ENCODE results near the gene ARFIP1. TPM values are rescaled to one million over a fixed set of nuclear protein-coding genes. Genes with fewer than 3 reads are reported as not detected.

Gene ARFIP1
- total RNA-seq, 4 donors from 2014 or later: 34.3 to 45.1 (median 42.1) TPM

- H3K27ac ChIP-seq: peak overlapping the region; percentile 62 to 89 (median 84)
- peak; percentile 61 to 62 for DNase-seq
- WGBS, 2 donors: 33 to 50% methylated on average over 3 of the region's 3 CpGs
- no peak overlapping the region for H3K4me3 ChIP-seq (replicated peaks in 1 of 3)
- H3K36me3 ChIP-seq: no peaks in the 10 kb centered on the region
- TF ChIP-seq CTCF (IDR thresholded peaks at IDR 0.05): no peak
- TF ChIP-seq POLR2A (IDR thresholded peaks at IDR 0.05): no peak
- no peaks in the 10 kb centered on the region for H3K27me3 ChIP-seq
- intact Hi-C loops (cut with DNase I): no loop called here
- no peaks in the 10 kb centered on the region for H3K9me3 ChIP-seq
- peaks cover 12 to 16% of the 10 kb centered on the region in 2 donors for H3K4me1 ChIP-seq
Measured at GRCh38 chr4:152917543-152918395, 138.0 kb downstream of the ARFIP1 start.

- no peaks in the 10 kb centered on the region for H3K27me3 ChIP-seq
- peaks cover 12 to 16% of the 10 kb centered on the region in 2 donors for H3K4me1 ChIP-seq
- no peak for DNase-seq
- intact Hi-C loops (cut with DNase I): no loop called here
- WGBS, 2 donors: 95 to 96% methylated on average over 2 of the region's 2 CpGs
- H3K36me3 ChIP-seq: no peaks in the 10 kb centered on the region
- TF ChIP-seq CTCF (IDR thresholded peaks at IDR 0.05) (no peak), POLR2A (IDR thresholded peaks at IDR 0.05) (no peak)
- H3K4me3 ChIP-seq (replicated peaks in 1 of 3): no peak overlapping the region
- no peaks in the 10 kb centered on the region for H3K9me3 ChIP-seq
- H3K27ac ChIP-seq: no peak overlapping the region
Measured at GRCh38 chr4:152919826-152920225, 140.1 kb downstream of the ARFIP1 start.

GRCh38 chr4:152920768-152921167 lies 141.0 kb downstream of the ARFIP1 start:
- no peaks in the 10 kb centered on the region for H3K9me3 ChIP-seq
- 43 to 67% methylated on average over 1 of the region's 1 CpG for WGBS, 2 donors
- H3K27ac ChIP-seq: no peak overlapping the region
- intact Hi-C loops (cut with DNase I): no loop called here
- peaks cover 12 to 16% of the 10 kb centered on the region in 2 donors for H3K4me1 ChIP-seq
- no peak for DNase-seq
- H3K36me3 ChIP-seq: no peaks in the 10 kb centered on the region
- no peak for TF ChIP-seq POLR2A (IDR thresholded peaks at IDR 0.05)
- TF ChIP-seq CTCF (IDR thresholded peaks at IDR 0.05): no peak
- no peaks in the 10 kb centered on the region for H3K27me3 ChIP-seq
- H3K4me3 ChIP-seq (replicated peaks in 1 of 3): no peak overlapping the region

- intact Hi-C loops (cut with DNase I): no loop called here
- no peak overlapping the region for H3K27ac ChIP-seq
- TF ChIP-seq CTCF (IDR thresholded peaks at IDR 0.05): no peak
- no peak for TF ChIP-seq POLR2A (IDR thresholded peaks at IDR 0.05)
Measured at GRCh38 chr4:152921284-152921683, 141.5 kb downstream of the ARFIP1 start.

GRCh38 chr4:152925851-152926250 lies 146.1 kb downstream of the ARFIP1 start:
- H3K27ac ChIP-seq: peak overlapping the region; percentile 55 to 81 (median 74)
- no peaks in the 10 kb centered on the region for H3K9me3 ChIP-seq
- TF ChIP-seq CTCF (IDR thresholded peaks at IDR 0.05) (no peak), POLR2A (IDR thresholded peaks at IDR 0.05) (no peak)
- DNase-seq: no peak
- no peaks in the 10 kb centered on the region for H3K27me3 ChIP-seq
- H3K36me3 ChIP-seq: no peaks in the 10 kb centered on the region
- WGBS, 2 donors: 84 to 90% methylated on average over 1 of the region's 1 CpG
- intact Hi-C loops (cut with DNase I): no loop called here
- peaks cover 26 to 35% of the 10 kb centered on the region in 2 donors for H3K4me1 ChIP-seq
- no peak overlapping the region for H3K4me3 ChIP-seq (replicated peaks in 1 of 3)

More at GRCh38 chr4:152921284-152921683, 141.5 kb downstream of the ARFIP1 start:
- H3K27me3 ChIP-seq: no peaks in the 10 kb centered on the region
- peaks cover 14 to 16% of the 10 kb centered on the region in 2 donors for H3K4me1 ChIP-seq
- DNase-seq: no peak
- H3K9me3 ChIP-seq: no peaks in the 10 kb centered on the region
- no peaks in the 10 kb centered on the region for H3K36me3 ChIP-seq
- no peak overlapping the region for H3K4me3 ChIP-seq (replicated peaks in 1 of 3)
